Upper lobe of right lung (tissue), 1 donor: ENCODE measurements around the gene CDH13. TPM values are rescaled to one million over a fixed set of nuclear protein-coding genes. Genes with fewer than 3 reads are reported as not detected.
A peak's percentile ranks its signal among the peaks of the same experiment; 100 is the strongest.

ENCODE experiments used
- ATAC-seq: fragments of 200-7000 bp; cut with Tn5 transposase; one replicate; pipeline ENCODE4 v1.9.1; 2020; ENCODE audit warnings: mild to moderate bottlenecking, moderate library complexity
- DNase-seq: peaks from one replicate; pipeline ENCODE4 v3.0.0-alpha.2; 2020
- H3K27ac ChIP-seq: fragments of 200-600 bp; one replicate; pipeline ENCODE4 v1.8.0; 2022
- H3K27me3 ChIP-seq: fragments of 200-600 bp; one replicate; pipeline ENCODE4 v1.8.0; 2022; ENCODE audit warnings: mild to moderate bottlenecking
- H3K36me3 ChIP-seq: fragments of 200-600 bp; one replicate; pipeline ENCODE4 v1.8.0; 2022
- H3K4me1 ChIP-seq: fragments of 200-600 bp; one replicate; pipeline ENCODE4 v1.8.0; 2022
- H3K4me3 ChIP-seq: fragments of 200-600 bp; one replicate; pipeline ENCODE4 v1.8.0; 2022; ENCODE audit warnings: mild to moderate bottlenecking
- H3K9me3 ChIP-seq: fragments of 200-600 bp; one replicate; pipeline ENCODE4 v1.8.0; 2022
- CTCF ChIP-seq: fragments of 200-600 bp; IDR thresholded peaks from one replicate; pipeline ENCODE4 v1.8.0; 2022; ENCODE audit warnings: antibody characterized with exemption
- intact Hi-C: fragments of 100-400 bp; cut with DNase I; formaldehyde crosslinking; loops from one replicate; pipeline ENCODE4 v1.11.0; 2022
- total RNA-seq: library from RNA; stranded (reverse); fragmentation: NEBNext Ultra II Directional; extraction: Animal tissue kit (Norgen Biotek cat#: 25700); gene quantifications from one replicate; pipeline ENCODE4 v1.2.1, GENCODE V29; 2021
- donor health status: DM: no; HTN: yes; CAD: no; lungs with severe emphysema.

Gene CDH13
- total RNA-seq, 1 donor from 2014 or later, result 27.2 TPM

- no peak overlapping the region for H3K4me3 ChIP-seq
- intact Hi-C loops, result no loop called here
- no peak for DNase-seq
- H3K9me3 ChIP-seq, result no peaks in the 10 kb centered on the region
- H3K4me1 ChIP-seq, result no peaks in the 10 kb centered on the region
- no peaks in the 10 kb centered on the region for H3K36me3 ChIP-seq
- TF ChIP-seq CTCF, result no peak
- H3K27ac ChIP-seq, result no peak overlapping the region
- no peaks in the 10 kb centered on the region for H3K27me3 ChIP-seq
- ATAC-seq, result no peak
Observed at GRCh38 chr16:83105279-83106077, 478.7 kb downstream of the CDH13 start.

- no peak overlapping the region for H3K27ac ChIP-seq
- no peaks in the 10 kb centered on the region for H3K9me3 ChIP-seq
- intact Hi-C loops, result no loop called here
- no peaks in the 10 kb centered on the region for H3K36me3 ChIP-seq
- H3K27me3 ChIP-seq, result no peaks in the 10 kb centered on the region
- ATAC-seq (no peak), DNase-seq (no peak)
- no peaks in the 10 kb centered on the region for H3K4me1 ChIP-seq
- TF ChIP-seq CTCF, result no peak
- H3K4me3 ChIP-seq, result no peak overlapping the region
Observed at GRCh38 chr16:83109490-83110125, 482.8 kb downstream of the CDH13 start.

GRCh38 chr16:83110269-83110668, 483.5 kb downstream of the CDH13 start:
- intact Hi-C loops, result no loop called here
- no peaks in the 10 kb centered on the region for H3K9me3 ChIP-seq
- H3K27me3 ChIP-seq, result no peaks in the 10 kb centered on the region
- ATAC-seq, result no peak
- no peak for DNase-seq
- no peak overlapping the region for H3K27ac ChIP-seq
- H3K4me1 ChIP-seq, result no peaks in the 10 kb centered on the region
- TF ChIP-seq CTCF, result no peak
- H3K36me3 ChIP-seq, result no peaks in the 10 kb centered on the region
- no peak overlapping the region for H3K4me3 ChIP-seq

- Histone ChIP-seq H3K4me3 (no peak overlapping the region), H3K36me3 (no peaks in the 10 kb centered on the region), H3K27me3 (no peaks in the 10 kb centered on the region), H3K4me1 (no peaks in the 10 kb centered on the region), H3K27ac (no peak overlapping the region), H3K9me3 (no peaks in the 10 kb centered on the region)
- ATAC-seq (peak; percentile 65), DNase-seq (no peak)
- intact Hi-C loops, result no loop called here
- peak; percentile 39 for TF ChIP-seq CTCF
Observed at GRCh38 chr16:83113317-83113716, 486.5 kb downstream of the CDH13 start.

GRCh38 chr16:83113811-83114210, 487.0 kb downstream of the CDH13 start:
- TF ChIP-seq CTCF, result no peak
- no peaks in the 10 kb centered on the region for H3K9me3 ChIP-seq
- no peaks in the 10 kb centered on the region for H3K36me3 ChIP-seq
- H3K4me3 ChIP-seq, result no peak overlapping the region
- H3K27me3 ChIP-seq, result no peaks in the 10 kb centered on the region
- no peaks in the 10 kb centered on the region for H3K4me1 ChIP-seq
- no peak overlapping the region for H3K27ac ChIP-seq
- ATAC-seq, result no peak
- intact Hi-C loops, result no loop called here
- no peak for DNase-seq
